GM12892 (cell line): Measurements from ENCODE around the gene SYNGR2.
"Not testable (repeated sequence)": the region's sequence is repeated elsewhere in the genome, so short reads cannot be mapped to it uniquely, and the experiment has no call there.

Experiments
- DNase-seq: peaks from one replicate; pipeline ENCODE4 v3.0.0; 2011; ENCODE audit not compliant: insufficient read length
- FAIRE-seq: peaks from 2 replicates; lab custom pipeline; 2011; peaks lifted over from hg19 to GRCh38; lab: Jason Lieb, UNC
- POLR2A ChIP-seq: IDR thresholded peaks from 2 replicates; pipeline ENCODE4 v1.6.1; 2011; ENCODE audit warnings: low read depth, low read length, control low read depth
- POLR2AphosphoS5 ChIP-seq: IDR thresholded peaks from 2 replicates; pipeline ENCODE4 v1.6.1; 2011; ENCODE audit warnings: low read depth, low read length, control low read depth
- TAF1 ChIP-seq: IDR thresholded peaks from 2 replicates; pipeline ENCODE4 v1.6.1; 2011; ENCODE audit warnings: low read depth, mild to moderate bottlenecking, control low read depth, low read length, borderline replicate concordance

The SYNGR2 gene

DNA sequence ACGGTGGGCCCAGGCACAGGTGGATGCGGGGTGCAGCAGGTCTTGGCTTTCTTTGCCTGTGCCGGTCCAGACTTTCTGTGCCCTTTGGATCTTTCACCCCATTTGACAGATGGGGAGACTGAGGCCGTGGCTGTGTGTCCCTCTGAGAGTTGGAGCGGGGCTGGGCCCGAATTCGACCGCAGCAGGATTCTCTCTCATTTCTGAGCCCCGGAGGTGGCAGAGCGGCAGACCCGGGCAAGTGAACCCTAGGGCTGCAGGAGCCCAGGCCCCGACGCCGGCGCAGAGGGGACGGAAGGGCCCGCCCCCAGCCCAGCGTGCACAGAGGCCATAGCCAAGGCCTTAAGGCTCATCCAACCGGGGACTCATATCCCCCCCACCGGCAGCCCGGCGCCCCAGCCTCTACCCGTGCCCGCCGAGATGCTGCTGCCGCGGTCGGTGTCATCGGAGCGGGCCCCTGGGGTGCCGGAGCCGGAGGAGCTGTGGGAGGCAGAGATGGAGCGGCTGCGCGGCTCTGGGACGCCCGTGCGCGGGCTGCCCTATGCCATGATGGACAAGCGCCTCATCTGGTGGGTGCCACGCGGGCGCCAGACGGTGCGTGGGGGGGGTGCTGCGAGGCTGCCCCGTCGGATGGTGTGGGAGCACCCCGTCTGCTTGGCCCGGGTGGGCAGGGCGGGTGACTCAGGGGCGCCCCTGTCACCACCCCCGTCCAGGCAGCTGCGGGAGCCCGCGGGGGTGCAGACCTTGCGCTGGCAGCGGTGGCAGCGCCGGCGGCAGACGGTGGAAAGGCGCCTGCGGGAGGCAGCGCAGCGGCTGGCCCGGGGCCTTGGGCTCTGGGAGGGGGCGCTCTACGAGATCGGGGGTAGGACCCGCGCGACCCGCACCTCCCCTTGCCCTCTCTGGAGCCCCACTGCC is 37.0 kb upstream of the SYNGR2 start:
- peak; percentile 8; the same call in 1 of the 2 replicates for TF ChIP-seq POLR2A
- TF ChIP-seq POLR2AphosphoS5 = 0 out of 2 replicates have a peak, but pooled peaks have one; percentile 37
- TF ChIP-seq TAF1 = no peak
- no peak for DNase-seq
- FAIRE-seq = peak; percentile 36

GRCh38 chr17:78132084-78132676 is 36.2 kb upstream of the SYNGR2 start:
- DNase-seq (no peak), FAIRE-seq (peak; percentile 84)
- TF ChIP-seq TAF1 (no peak), POLR2AphosphoS5 (peak; percentile 71; the same call in 1 of the 2 replicates), POLR2A (peak; percentile 40; the same call in 1 of the 2 replicates)

GRCh38 chr17:78132767-78133178 is 35.6 kb upstream of the SYNGR2 start:
- DNase-seq = no peak
- TF ChIP-seq POLR2AphosphoS5 = no peak
- TF ChIP-seq TAF1 = no peak
- no peak for TF ChIP-seq POLR2A
- FAIRE-seq = no peak

GRCh38 chr17:78133179-78133951 is 35.0 kb upstream of the SYNGR2 start:
- DNase-seq = no peak
- FAIRE-seq = no peak
- no peak for TF ChIP-seq POLR2AphosphoS5
- TF ChIP-seq TAF1 = no peak
- TF ChIP-seq POLR2A = no peak

DNA sequence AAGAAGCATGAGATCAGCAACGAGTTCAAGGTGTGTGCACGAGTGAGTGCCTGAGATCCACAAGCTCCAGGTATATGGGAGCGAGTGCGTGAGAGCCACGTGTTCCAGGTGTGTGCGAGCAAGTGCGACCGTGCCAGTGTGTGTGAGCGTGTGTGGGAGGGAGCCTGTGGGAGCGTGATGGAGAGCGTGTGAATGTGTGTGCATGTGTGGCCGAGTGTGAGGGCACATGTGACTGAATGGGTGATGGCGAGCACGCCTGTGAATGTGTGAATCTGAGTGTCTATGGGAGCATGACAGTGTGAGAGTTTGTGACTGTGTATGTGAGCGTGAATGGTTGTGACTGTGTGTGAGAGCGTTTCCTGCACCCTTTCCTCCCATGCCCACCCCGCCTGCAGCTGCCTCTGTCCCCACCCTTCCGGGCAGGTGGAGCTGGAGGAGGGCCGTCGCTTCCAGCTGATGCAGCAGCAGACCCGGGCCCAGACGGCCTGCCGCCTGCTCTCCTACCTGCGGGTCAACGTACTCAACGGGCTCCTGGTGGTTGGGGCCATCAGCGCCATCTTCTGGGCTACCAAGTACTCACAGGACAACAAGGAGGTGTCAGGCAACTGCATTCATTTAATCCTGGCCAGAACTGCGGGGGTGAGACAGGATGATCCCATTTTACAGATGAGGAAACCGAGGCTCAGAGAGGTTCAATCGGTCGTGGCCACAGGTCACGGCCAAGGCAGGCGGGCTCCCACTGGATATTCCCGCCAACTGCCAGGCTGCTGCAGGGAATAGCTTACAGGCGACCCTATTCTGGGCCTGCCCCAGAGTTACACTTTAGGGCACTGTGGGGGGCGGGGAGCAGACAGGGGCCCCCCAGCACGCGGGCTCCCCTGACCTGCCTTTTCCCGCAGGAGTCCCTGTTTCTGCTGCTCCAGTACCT is 34.1 kb upstream of the SYNGR2 start:
- DNase-seq (no peak), FAIRE-seq (peak; percentile 81)
- peak; percentile 44 for TF ChIP-seq POLR2AphosphoS5
- no peak for TF ChIP-seq TAF1
- peak; percentile 25; the same call in 1 of the 2 replicates for TF ChIP-seq POLR2A

- TF ChIP-seq TAF1 (no peak), POLR2A (no peak), POLR2AphosphoS5 (no peak)
- FAIRE-seq (no peak), DNase-seq (no peak)
Observed at GRCh38 chr17:78134899-78135385, 33.4 kb upstream of the SYNGR2 start.

- no peak for DNase-seq
- TF ChIP-seq TAF1 (no peak), POLR2A (no peak), POLR2AphosphoS5 (no peak)
- no peak for FAIRE-seq
Observed at GRCh38 chr17:78135858-78136500, 32.4 kb upstream of the SYNGR2 start.

DNA sequence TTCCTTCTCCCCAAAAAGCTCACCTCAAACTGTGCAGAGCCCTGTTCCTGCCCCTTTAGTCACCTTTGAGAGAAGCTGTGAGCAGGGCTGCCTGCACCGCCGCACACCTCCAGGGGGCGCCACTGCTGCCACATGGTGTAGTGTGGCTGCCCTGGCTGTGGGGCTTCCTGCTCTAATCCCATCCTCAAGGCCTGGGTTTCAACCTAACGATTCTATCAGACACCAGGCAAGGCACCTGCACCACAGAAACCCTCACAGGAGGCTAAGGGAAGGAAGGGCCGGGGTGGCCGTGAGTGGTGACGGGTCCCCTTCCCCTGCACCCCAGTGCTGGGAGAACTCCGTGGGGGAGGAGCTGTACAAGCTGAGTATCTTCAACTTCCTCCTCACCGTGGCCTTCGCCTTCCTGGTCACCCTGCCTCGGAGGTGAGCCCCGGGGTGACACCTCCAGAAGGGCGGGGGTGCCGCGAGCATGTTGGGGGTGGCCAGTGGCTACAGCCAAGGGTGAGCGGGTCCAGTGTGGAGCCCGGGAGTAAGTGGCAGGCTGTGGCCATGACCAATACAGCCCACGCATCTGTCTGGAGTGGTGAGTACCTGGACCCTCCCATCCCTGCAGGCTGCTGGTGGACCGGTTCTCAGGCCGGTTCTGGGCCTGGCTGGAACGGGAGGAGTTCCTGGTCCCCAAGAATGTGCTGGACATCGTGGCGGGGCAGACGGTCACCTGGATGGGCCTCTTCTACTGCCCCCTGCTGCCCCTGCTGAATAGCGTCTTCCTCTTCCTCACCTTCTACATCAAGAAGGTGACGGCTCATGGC is 30.8 kb upstream of the SYNGR2 start:
- DNase-seq (no peak), FAIRE-seq (peak; percentile 9)
- TF ChIP-seq TAF1 = no peak
- no peak for TF ChIP-seq POLR2AphosphoS5
- no peak; the same call in 1 of the 2 replicates for TF ChIP-seq POLR2A

DNA sequence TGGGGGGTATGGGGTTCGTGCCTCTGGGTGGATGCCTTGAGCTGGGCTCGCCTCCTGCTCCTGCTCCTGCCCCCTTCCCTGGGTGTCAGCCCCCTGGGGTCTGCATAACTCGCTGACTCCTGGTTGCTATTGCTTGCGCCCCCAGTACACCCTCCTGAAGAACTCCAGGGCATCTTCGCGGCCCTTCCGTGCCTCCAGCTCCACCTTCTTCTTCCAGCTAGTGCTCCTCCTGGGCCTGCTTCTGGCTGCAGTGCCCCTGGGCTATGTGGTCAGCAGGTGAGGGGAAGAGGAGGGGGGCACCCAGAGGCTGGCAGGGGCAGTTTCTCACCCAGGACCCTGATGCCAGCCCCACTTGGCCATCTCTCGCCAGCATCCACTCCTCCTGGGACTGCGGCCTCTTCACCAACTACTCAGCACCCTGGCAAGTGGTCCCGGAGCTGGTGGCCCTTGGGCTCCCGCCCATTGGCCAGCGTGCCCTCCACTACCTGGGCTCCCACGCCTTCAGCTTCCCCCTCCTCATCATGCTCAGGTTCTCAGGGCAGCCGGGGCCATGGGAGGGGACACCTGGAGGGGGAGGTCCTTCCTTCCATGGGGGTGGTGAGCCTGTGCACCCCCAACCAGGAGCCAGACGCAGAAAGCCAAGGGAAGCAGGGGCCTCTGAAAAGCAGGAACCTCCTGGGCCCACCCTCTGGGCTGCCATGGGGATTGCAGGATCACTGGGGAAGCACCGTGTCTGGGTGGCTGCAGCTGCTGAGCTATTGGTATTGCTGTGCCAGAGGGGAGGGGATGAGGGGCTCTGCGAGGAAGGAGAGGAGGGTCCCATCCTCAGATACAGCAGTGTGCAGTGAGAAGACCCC is 29.9 kb upstream of the SYNGR2 start:
- DNase-seq = no peak
- TF ChIP-seq POLR2AphosphoS5 (no peak), TAF1 (no peak), POLR2A (no peak)
- FAIRE-seq = no peak

GRCh38 chr17:78139861-78140168 is 28.6 kb upstream of the SYNGR2 start:
- not testable (repeated sequence) for FAIRE-seq

More at GRCh38 chr17:78139861-78140168, 28.6 kb upstream of the SYNGR2 start:
- not testable (repeated sequence) for DNase-seq
